IMR-90 (cell line): ENCODE data around the gene GRIK3. TPM values are rescaled to one million over a fixed set of nuclear protein-coding genes. Genes with fewer than 3 reads are reported as not detected.

Experiments used
- ATAC-seq: fragments of 200-7000 bp; cut with Tn5 transposase; 2 replicates; pipeline ENCODE4 v1.9.1; 2020; ENCODE audit warnings: low read depth, mild to moderate bottlenecking, moderate library complexity
- BruUV-seq: library from RNA; stranded (reverse); fragments of 400-500 nt; replicated peaks from 2 replicates; lab custom pipeline; 2021; lab: Mats Ljungman, UMichigan
- CTCF ChIA-PET: fragments of 300-600 bp; formaldehyde crosslinking; extraction: SDS; loops from one replicate; lab custom pipeline; 2021; ENCODE audit warnings: antibody characterized with exemption; lab: Yijun Ruan, JAX
- POLR2A ChIA-PET: fragments of 300-600 bp; sonication (Branson Sonifier 250); formaldehyde crosslinking; loops from one replicate; lab custom pipeline; 2022; ENCODE audit warnings: antibody characterized with exemption; ENCODE audit not compliant: unreplicated experiment; lab: Charles Lee
- DNase-seq: peaks from one replicate; pipeline ENCODE4 v3.0.0; 2013
- H2AFZ ChIP-seq: replicated peaks from 2 replicates; pipeline ENCODE3; 2013; ENCODE audit warnings: low read length, mild to moderate bottlenecking; ENCODE audit not compliant: poor library complexity
- H2AK5ac ChIP-seq: 2 replicates; pipeline ENCODE4 v1.6.1; 2013; ENCODE audit warnings: low read depth, low read length, inconsistent platforms
- H2AK9ac ChIP-seq: replicated peaks from 2 replicates; pipeline ENCODE3; 2013; ENCODE audit warnings: mild to moderate bottlenecking, low read depth, low read length, moderate library complexity; ENCODE audit not compliant: poor library complexity
- H2BK120ac ChIP-seq: 2 replicates; pipeline ENCODE4 v1.6.1; 2013; ENCODE audit warnings: low read depth, low read length, inconsistent platforms
- H2BK15ac ChIP-seq: 3 replicates; pipeline ENCODE4 v1.6.1; 2013; ENCODE audit warnings: low read depth, low read length, inconsistent platforms
- H2BK20ac ChIP-seq: 2 replicates; pipeline ENCODE4 v1.6.1; 2013; ENCODE audit warnings: low read depth, mild to moderate bottlenecking, inconsistent platforms, low read length, moderate library complexity
- H2BK5ac ChIP-seq: 2 replicates; pipeline ENCODE4 v1.6.1; 2013; ENCODE audit warnings: mild to moderate bottlenecking, low read depth, low read length, inconsistent platforms; ENCODE audit not compliant: poor library complexity, severe bottlenecking
- H3K14ac ChIP-seq: replicated peaks from 2 replicates; pipeline ENCODE4 v1.6.1; 2013; ENCODE audit warnings: low read depth, low read length, inconsistent platforms
- H3K18ac ChIP-seq: 2 replicates; pipeline ENCODE4 v1.6.1; 2013; ENCODE audit warnings: low read depth, low read length, control low read depth
- H3K23ac ChIP-seq: 2 replicates; pipeline ENCODE4 v1.6.1; 2013; ENCODE audit warnings: low read depth, low read length, inconsistent platforms
- H3K27ac ChIP-seq: 2 replicates; pipeline ENCODE4 v1.5.1; 2013; ENCODE audit warnings: mild to moderate bottlenecking, control low read depth, low read length; ENCODE audit not compliant: insufficient read depth
- H3K27me3 ChIP-seq: 2 replicates; pipeline ENCODE4 v1.6.1; 2013; ENCODE audit warnings: low read length; ENCODE audit not compliant: control insufficient read depth, insufficient read depth
- H3K36me3 ChIP-seq: 2 replicates; pipeline ENCODE4 v1.6.1; 2013; ENCODE audit warnings: low read length, mixed read lengths; ENCODE audit not compliant: control insufficient read depth, insufficient read depth
- H3K4ac ChIP-seq: 2 replicates; pipeline ENCODE4 v1.6.1; 2013; ENCODE audit warnings: low read depth, low read length, inconsistent platforms
- H3K4me1 ChIP-seq: 2 replicates; pipeline ENCODE4 v1.6.1; 2013; ENCODE audit warnings: low read length, mixed read lengths; ENCODE audit not compliant: control insufficient read depth, insufficient read depth
- H3K4me2 ChIP-seq: 2 replicates; pipeline ENCODE4 v1.6.1; 2013; ENCODE audit warnings: low read depth, mild to moderate bottlenecking, control low read depth, low read length, moderate library complexity
- H3K4me3 ChIP-seq: 2 replicates; pipeline ENCODE4 v1.5.1; 2013; ENCODE audit warnings: low read depth, mild to moderate bottlenecking, control low read depth, low read length, moderate library complexity; ENCODE audit not compliant: insufficient read depth
- H3K56ac ChIP-seq: 2 replicates; pipeline ENCODE4 v1.6.1; 2013; ENCODE audit warnings: low read length, inconsistent platforms; ENCODE audit not compliant: insufficient read depth; ENCODE audit errors: extremely low read depth
- H3K79me1 ChIP-seq, 2 experiments: 2 replicates each; pipeline ENCODE4 v1.6.1; 2013; ENCODE audit warnings: low read length in 2 of 2, inconsistent platforms in 1 of 2, low read depth in 1 of 2
- H3K9ac ChIP-seq: 2 replicates; pipeline ENCODE4 v1.6.1; 2013; ENCODE audit warnings: low read depth, low read length, control low read depth
- H3K9me1 ChIP-seq: 2 replicates; pipeline ENCODE4 v1.6.1; 2013; ENCODE audit warnings: low read length, inconsistent platforms; ENCODE audit not compliant: insufficient read depth
- H3K9me3 ChIP-seq: 2 replicates; pipeline ENCODE4 v1.6.1; 2013; ENCODE audit warnings: low read length; ENCODE audit not compliant: control insufficient read depth, insufficient read depth
- H4K20me1 ChIP-seq: 2 replicates; pipeline ENCODE4 v1.6.1; 2013; ENCODE audit warnings: low read length, inconsistent platforms; ENCODE audit not compliant: insufficient read depth
- H4K5ac ChIP-seq: 2 replicates; pipeline ENCODE4 v1.6.1; 2013; ENCODE audit warnings: mild to moderate bottlenecking, low read depth, low read length, control low read depth
- H4K8ac ChIP-seq, 2 experiments: 2 replicates each; pipeline ENCODE4 v1.6.1; 2013; ENCODE audit warnings: low read depth in 2 of 2, low read length in 2 of 2, control low read depth in 1 of 2, inconsistent platforms in 1 of 2
- H4K91ac ChIP-seq: 2 replicates; pipeline ENCODE4 v1.6.1; 2013; ENCODE audit warnings: low read depth, low read length, inconsistent platforms; ENCODE audit not compliant: insufficient read depth
- BHLHE40 ChIP-seq: fragments of 150-350 bp; IDR thresholded peaks from 2 replicates; pipeline ENCODE4 v1.6.1; 2016; ENCODE audit warnings: mild to moderate bottlenecking, low read depth, low read length
- CEBPB ChIP-seq: IDR thresholded peaks from 2 replicates; pipeline ENCODE4 v1.6.1; 2012; ENCODE audit warnings: low read depth, low read length, improper control_type of control experiment
- CHD1 ChIP-seq: IDR thresholded peaks from 2 replicates; pipeline ENCODE4 v1.6.1; 2012; ENCODE audit warnings: low read depth, low read length, improper control_type of control experiment
- FOS ChIP-seq: fragments of 150-350 bp; IDR thresholded peaks from 2 replicates; pipeline ENCODE4 v1.6.1; 2016; ENCODE audit warnings: low read depth, low read length
- MAFK ChIP-seq: IDR thresholded peaks from 2 replicates; pipeline ENCODE4 v1.6.1; 2012; ENCODE audit warnings: low read depth, low read length, improper control_type of control experiment
- MAZ ChIP-seq: IDR thresholded peaks from 2 replicates; pipeline ENCODE4 v1.6.1; 2012; ENCODE audit warnings: low read depth, mild to moderate bottlenecking, low read length, improper control_type of control experiment, moderate library complexity, borderline replicate concordance
- NFE2L2 ChIP-seq: fragments of 150-350 bp; IDR thresholded peaks from 2 replicates; pipeline ENCODE4 v1.6.1; 2016; ENCODE audit warnings: low read depth, mild to moderate bottlenecking, low read length
- POLR2A ChIP-seq: IDR thresholded peaks from 2 replicates; pipeline ENCODE4 v1.6.1; 2012; ENCODE audit warnings: mild to moderate bottlenecking, low read depth, low read length
- RAD21 ChIP-seq: IDR thresholded peaks from 2 replicates; pipeline ENCODE4 v1.6.1; 2012; ENCODE audit warnings: low read length, improper control_type of control experiment
- WGBS, 2 experiments: methylation state at CpG; one replicate each; pipeline versions ENCODE4 v1.1.5 to v1.1.7; 2013; ENCODE audit warnings: missing lambda C conversion rate in 2 of 2; ENCODE audit not compliant: insufficient read length in 1 of 2; ENCODE audit errors: extremely low coverage in 2 of 2; 5-methylcytosine and 5-hydroxymethylcytosine counted together
- dilution Hi-C: fragments of 300-500 bp; cut with HindIII; formaldehyde crosslinking; loops from one replicate; pipeline ENCODE4 v1.14.3; 2018; ENCODE audit warnings: low sequenced_read_pairs; ENCODE audit not compliant: unreplicated experiment
- in situ Hi-C: fragments of 300-500 bp; cut with MboI; formaldehyde crosslinking; loops from 3 replicates; pipeline ENCODE4 v1.14.3; 2019; ENCODE audit warnings: low sequenced_read_pairs, inconsistent platforms, mixed read lengths
- intact Hi-C: fragments of 100-400 bp; cut with micrococcal nuclease; formaldehyde crosslinking; loops from 2 replicates; pipeline ENCODE4 v1.10.0; 2022
- polyA plus RNA-seq, 3 experiments: library from polyadenylated mRNA; depleted of rRNA; stranded (reverse); fragments of >200 nt; gene quantifications; 2 replicates each; pipeline ENCODE4 v1.2.3, GENCODE V29; 2012; ENCODE audit warnings: low replicate concordance in 1 of 3
- total RNA-seq: library from RNA; depleted of rRNA; stranded (reverse); fragments of >200 nt; gene quantifications from 2 replicates; pipeline ENCODE4 v1.2.3, GENCODE V29; 2012
- TF ChIP-seq, protein P1 (sequence below): fragments of 150-350 bp; IDR thresholded peaks from 2 replicates; pipeline ENCODE4 v1.6.1; 2016; ENCODE audit warnings: low read depth, mild to moderate bottlenecking, low read length, moderate library complexity, borderline replicate concordance
- TF ChIP-seq, protein P2 (sequence below): conservative IDR thresholded peaks from 2 replicates; pipeline ENCODE4 v1.5.1; 2012; ENCODE audit warnings: mild to moderate bottlenecking, low read depth, low read length, improper control_type of control experiment
- TF ChIP-seq, protein P3 (sequence below): fragments of 150-350 bp; IDR thresholded peaks from 2 replicates; pipeline ENCODE4 v1.6.1; 2017; ENCODE audit warnings: mild to moderate bottlenecking, antibody characterized with exemption, low read length, low read depth

GRIK3 gene
- total and polyA plus RNA-seq, 2 of the 4 experiments (the other 2 are of a cell fraction), result not detected

GRCh38 chr1:36829961-36830360 is 204.4 kb downstream of the GRIK3 start:
- no peak overlapping the region for H4K5ac ChIP-seq
- H2AK5ac ChIP-seq, result no peak overlapping the region
- DNase-seq (no peak), ATAC-seq (no peak)
- H2BK20ac ChIP-seq, result no peak overlapping the region
- H3K4ac ChIP-seq, result no peak overlapping the region
- no peaks in the 10 kb centered on the region for H3K4me1 ChIP-seq
- intact Hi-C loops, result no loop called here
- H2AK9ac ChIP-seq, result no peak overlapping the region
- H3K9me3 ChIP-seq, result no peaks in the 10 kb centered on the region
- BruUV-seq, result no TSS peak
- no peak overlapping the region for H2AFZ ChIP-seq
- H3K23ac ChIP-seq, result no peak overlapping the region
- no peak overlapping the region for H3K9ac ChIP-seq
- no peak overlapping the region for H4K8ac ChIP-seq
- no peak overlapping the region for H2BK15ac ChIP-seq
- no peaks in the 10 kb centered on the region for H3K36me3 ChIP-seq
- H4K20me1 ChIP-seq, result no peaks in the 10 kb centered on the region
- ChIA-PET CTCF (no interaction called here), POLR2A (no interaction called here)
- H3K79me1 ChIP-seq, result no peaks in the 10 kb centered on the region
- H4K91ac ChIP-seq, result no peak overlapping the region
- H3K9me1 ChIP-seq, result no peaks in the 10 kb centered on the region
- no peak overlapping the region for H3K56ac ChIP-seq
- WGBS, 2 experiments, result no CpG with 5 or more reads among the region's 4 CpGs
- no peak overlapping the region for H3K18ac ChIP-seq
- no peak overlapping the region for H3K4me3 ChIP-seq
- in situ Hi-C loops, result no loop called here
- no peak overlapping the region for H3K27ac ChIP-seq
- no peak overlapping the region for H3K4me2 ChIP-seq
- TF ChIP-seq, protein P1, sequence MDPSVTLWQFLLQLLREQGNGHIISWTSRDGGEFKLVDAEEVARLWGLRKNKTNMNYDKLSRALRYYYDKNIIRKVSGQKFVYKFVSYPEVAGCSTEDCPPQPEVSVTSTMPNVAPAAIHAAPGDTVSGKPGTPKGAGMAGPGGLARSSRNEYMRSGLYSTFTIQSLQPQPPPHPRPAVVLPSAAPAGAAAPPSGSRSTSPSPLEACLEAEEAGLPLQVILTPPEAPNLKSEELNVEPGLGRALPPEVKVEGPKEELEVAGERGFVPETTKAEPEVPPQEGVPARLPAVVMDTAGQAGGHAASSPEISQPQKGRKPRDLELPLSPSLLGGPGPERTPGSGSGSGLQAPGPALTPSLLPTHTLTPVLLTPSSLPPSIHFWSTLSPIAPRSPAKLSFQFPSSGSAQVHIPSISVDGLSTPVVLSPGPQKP, result no peak
- no peak for TF ChIP-seq CEBPB
- TF ChIP-seq CHD1, result no peak
- TF ChIP-seq POLR2A, result no peak
- no peak for TF ChIP-seq BHLHE40
- no peak for TF ChIP-seq MAFK
- TF ChIP-seq FOS, result no peak
- no peak for TF ChIP-seq RAD21
- TF ChIP-seq, protein P2, sequence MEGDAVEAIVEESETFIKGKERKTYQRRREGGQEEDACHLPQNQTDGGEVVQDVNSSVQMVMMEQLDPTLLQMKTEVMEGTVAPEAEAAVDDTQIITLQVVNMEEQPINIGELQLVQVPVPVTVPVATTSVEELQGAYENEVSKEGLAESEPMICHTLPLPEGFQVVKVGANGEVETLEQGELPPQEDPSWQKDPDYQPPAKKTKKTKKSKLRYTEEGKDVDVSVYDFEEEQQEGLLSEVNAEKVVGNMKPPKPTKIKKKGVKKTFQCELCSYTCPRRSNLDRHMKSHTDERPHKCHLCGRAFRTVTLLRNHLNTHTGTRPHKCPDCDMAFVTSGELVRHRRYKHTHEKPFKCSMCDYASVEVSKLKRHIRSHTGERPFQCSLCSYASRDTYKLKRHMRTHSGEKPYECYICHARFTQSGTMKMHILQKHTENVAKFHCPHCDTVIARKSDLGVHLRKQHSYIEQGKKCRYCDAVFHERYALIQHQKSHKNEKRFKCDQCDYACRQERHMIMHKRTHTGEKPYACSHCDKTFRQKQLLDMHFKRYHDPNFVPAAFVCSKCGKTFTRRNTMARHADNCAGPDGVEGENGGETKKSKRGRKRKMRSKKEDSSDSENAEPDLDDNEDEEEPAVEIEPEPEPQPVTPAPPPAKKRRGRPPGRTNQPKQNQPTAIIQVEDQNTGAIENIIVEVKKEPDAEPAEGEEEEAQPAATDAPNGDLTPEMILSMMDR, result no peak
- no peak for TF ChIP-seq NFE2L2
- no peak for TF ChIP-seq MAZ
- TF ChIP-seq, protein P3, sequence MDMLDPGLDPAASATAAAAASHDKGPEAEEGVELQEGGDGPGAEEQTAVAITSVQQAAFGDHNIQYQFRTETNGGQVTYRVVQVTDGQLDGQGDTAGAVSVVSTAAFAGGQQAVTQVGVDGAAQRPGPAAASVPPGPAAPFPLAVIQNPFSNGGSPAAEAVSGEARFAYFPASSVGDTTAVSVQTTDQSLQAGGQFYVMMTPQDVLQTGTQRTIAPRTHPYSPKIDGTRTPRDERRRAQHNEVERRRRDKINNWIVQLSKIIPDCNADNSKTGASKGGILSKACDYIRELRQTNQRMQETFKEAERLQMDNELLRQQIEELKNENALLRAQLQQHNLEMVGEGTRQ, result no peak
- no peak overlapping the region for H2BK5ac ChIP-seq
- no peaks in the 10 kb centered on the region for H3K27me3 ChIP-seq
- H2BK120ac ChIP-seq, result no peak overlapping the region
- dilution Hi-C loops, result no loop called here
- no peak overlapping the region for H3K14ac ChIP-seq
